MM.1S (cell line): ENCODE data around the gene SLC11A1.

Experiments used
- DNase-seq: peaks from one replicate; pipeline ENCODE4 v3.0.0-alpha.2; 2015
- H2AFZ ChIP-seq: fragments of 300-600 bp; sonication (generic); 2 replicates; pipeline ENCODE4 v1.6.0; 2016; ENCODE audit warnings: antibody characterized with exemption, low read length
- H3F3A ChIP-seq: fragments of 300-600 bp; sonication (generic); 2 replicates; pipeline ENCODE4 v1.6.1; 2016; ENCODE audit warnings: mild to moderate bottlenecking, antibody characterized with exemption, low read length, moderate library complexity, mixed read lengths; ENCODE audit not compliant: insufficient read depth
- H3K27ac ChIP-seq: fragments of 300-600 bp; sonication (generic); 2 replicates; pipeline ENCODE4 v1.5.1; 2016; ENCODE audit warnings: mild to moderate bottlenecking, low read length
- H3K27me3 ChIP-seq: fragments of 300-600 bp; sonication (generic); replicated peaks from 2 replicates; pipeline ENCODE4 v1.6.0; 2016; ENCODE audit warnings: low read length; ENCODE audit not compliant: insufficient read depth
- H3K36me3 ChIP-seq: fragments of 300-600 bp; sonication (generic); replicated peaks from 2 replicates; pipeline ENCODE4 v1.6.1; 2016; ENCODE audit warnings: mild to moderate bottlenecking, low read length, mixed read lengths; ENCODE audit not compliant: insufficient read depth
- H3K4me1 ChIP-seq: fragments of 300-600 bp; sonication (generic); 2 replicates; pipeline ENCODE4 v1.6.1; 2016; ENCODE audit warnings: low read length, mixed read lengths
- H3K4me2 ChIP-seq: fragments of 300-600 bp; sonication (generic); 2 replicates; pipeline ENCODE4 v1.6.0; 2016; ENCODE audit warnings: low read depth, low read length
- H3K4me3 ChIP-seq: fragments of 300-600 bp; sonication (generic); 2 replicates; pipeline ENCODE4 v1.5.1; 2016; ENCODE audit warnings: low read length, mixed read lengths
- H3K79me2 ChIP-seq: fragments of 300-600 bp; sonication (generic); 2 replicates; pipeline ENCODE4 v1.6.1; 2016; ENCODE audit warnings: mixed run types, low read length, mixed read lengths
- H3K9ac ChIP-seq: fragments of 300-600 bp; sonication (generic); 2 replicates; pipeline ENCODE4 v1.6.1; 2016; ENCODE audit warnings: low read length, mixed read lengths
- H3K9me2 ChIP-seq: fragments of 300-600 bp; sonication (generic); replicated peaks from 2 replicates; pipeline ENCODE4 v1.6.1; 2016; ENCODE audit warnings: mild to moderate bottlenecking, low read length, mixed read lengths; ENCODE audit not compliant: insufficient read depth
- H3K9me3 ChIP-seq: fragments of 300-600 bp; sonication (generic); replicated peaks from 2 replicates; pipeline ENCODE4 v1.6.1; 2016; ENCODE audit warnings: mild to moderate bottlenecking, low read length, mixed read lengths; ENCODE audit not compliant: insufficient read depth
- H4K20me1 ChIP-seq: fragments of 300-600 bp; sonication (generic); 2 replicates; pipeline ENCODE4 v1.6.1; 2016; ENCODE audit warnings: mild to moderate bottlenecking, low read length, moderate library complexity, mixed read lengths; ENCODE audit not compliant: insufficient read depth
- EZH2 ChIP-seq: fragments of 300-600 bp; sonication (generic); optimal IDR thresholded peaks from 2 replicates; pipeline ENCODE3; 2017; ENCODE audit warnings: low read depth, mild to moderate bottlenecking, antibody characterized with exemption, low read length, mixed read lengths
- EZH2phosphoT487 ChIP-seq: fragments of 300-600 bp; sonication (generic); IDR thresholded peaks from 2 replicates; pipeline ENCODE4 v1.6.1; 2018; ENCODE audit warnings: antibody characterized with exemption, low read length
- TF ChIP-seq, protein P1 (sequence below): fragments of 300-600 bp; sonication (generic); IDR thresholded peaks from 2 replicates; pipeline ENCODE4 v1.5.1; 2016; ENCODE audit warnings: antibody characterized with exemption, low read length, mixed read lengths

Gene SLC11A1

DNA sequence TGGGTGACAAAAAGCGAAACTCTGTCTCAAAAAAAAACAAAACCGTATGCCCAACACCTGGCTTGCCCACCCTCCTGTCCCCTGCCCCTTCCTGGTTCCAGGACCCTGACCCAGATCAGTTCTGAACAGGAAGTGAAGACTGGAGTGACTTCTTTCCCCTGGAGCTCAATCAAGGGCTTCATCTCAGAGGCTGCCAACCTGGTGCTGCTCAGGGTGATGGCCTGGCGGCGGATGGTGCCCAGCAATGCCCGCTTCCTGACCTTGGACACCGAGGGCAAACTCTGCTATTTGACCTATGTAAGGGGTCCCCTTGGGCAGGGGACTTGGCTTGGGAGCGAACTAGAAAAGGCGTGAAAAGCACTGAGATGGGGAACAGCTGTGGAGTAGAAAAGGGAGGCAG lies 19.5 kb upstream of the SLC11A1 start:
- H3K36me3 ChIP-seq = no peaks in the 10 kb centered on the region
- DNase-seq = no peak
- H3K9me2 ChIP-seq = no peaks in the 10 kb centered on the region
- no peaks in the 10 kb centered on the region for H3K79me2 ChIP-seq
- TF ChIP-seq, protein P1, sequence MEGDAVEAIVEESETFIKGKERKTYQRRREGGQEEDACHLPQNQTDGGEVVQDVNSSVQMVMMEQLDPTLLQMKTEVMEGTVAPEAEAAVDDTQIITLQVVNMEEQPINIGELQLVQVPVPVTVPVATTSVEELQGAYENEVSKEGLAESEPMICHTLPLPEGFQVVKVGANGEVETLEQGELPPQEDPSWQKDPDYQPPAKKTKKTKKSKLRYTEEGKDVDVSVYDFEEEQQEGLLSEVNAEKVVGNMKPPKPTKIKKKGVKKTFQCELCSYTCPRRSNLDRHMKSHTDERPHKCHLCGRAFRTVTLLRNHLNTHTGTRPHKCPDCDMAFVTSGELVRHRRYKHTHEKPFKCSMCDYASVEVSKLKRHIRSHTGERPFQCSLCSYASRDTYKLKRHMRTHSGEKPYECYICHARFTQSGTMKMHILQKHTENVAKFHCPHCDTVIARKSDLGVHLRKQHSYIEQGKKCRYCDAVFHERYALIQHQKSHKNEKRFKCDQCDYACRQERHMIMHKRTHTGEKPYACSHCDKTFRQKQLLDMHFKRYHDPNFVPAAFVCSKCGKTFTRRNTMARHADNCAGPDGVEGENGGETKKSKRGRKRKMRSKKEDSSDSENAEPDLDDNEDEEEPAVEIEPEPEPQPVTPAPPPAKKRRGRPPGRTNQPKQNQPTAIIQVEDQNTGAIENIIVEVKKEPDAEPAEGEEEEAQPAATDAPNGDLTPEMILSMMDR = no peak
- TF ChIP-seq EZH2 (no peak), EZH2phosphoT487 (no peak)
- H3K9me3 ChIP-seq = no peaks in the 10 kb centered on the region
- no peaks in the 10 kb centered on the region for H3K4me1 ChIP-seq
- H3K9ac ChIP-seq = no peak overlapping the region
- no peak overlapping the region for H2AFZ ChIP-seq
- H3K4me3 ChIP-seq = no peak overlapping the region
- H3K27me3 ChIP-seq = no peaks in the 10 kb centered on the region
- H4K20me1 ChIP-seq = no peaks in the 10 kb centered on the region
- no peak overlapping the region for H3K27ac ChIP-seq
- H3K4me2 ChIP-seq = no peak overlapping the region
- no peaks in the 10 kb centered on the region for H3F3A ChIP-seq

DNA sequence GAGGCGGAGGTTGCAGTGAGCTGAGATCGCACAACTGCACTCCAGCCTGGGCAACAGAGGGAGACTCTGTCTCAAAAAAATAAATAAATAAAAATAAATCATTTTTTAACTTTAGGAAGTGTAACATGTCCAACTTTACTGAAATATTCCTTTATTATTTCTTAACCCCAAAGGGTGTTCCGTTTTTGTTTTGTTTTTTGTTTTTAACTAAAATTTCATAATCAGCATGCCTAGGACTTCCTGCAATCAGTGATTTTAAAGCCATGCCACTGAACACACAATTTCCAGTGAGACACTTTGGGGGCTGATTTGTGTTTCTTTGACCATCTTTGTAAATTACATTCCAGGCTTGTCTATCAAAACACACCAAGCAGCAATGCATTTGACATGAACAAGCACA lies 18.3 kb upstream of the SLC11A1 start:
- TF ChIP-seq, protein P1 = no peak
- TF ChIP-seq EZH2phosphoT487 (no peak), EZH2 (no peak)
- H3K4me2 ChIP-seq = no peak overlapping the region
- no peak overlapping the region for H2AFZ ChIP-seq
- DNase-seq = no peak
- no peaks in the 10 kb centered on the region for H3K4me1 ChIP-seq
- no peaks in the 10 kb centered on the region for H3K36me3 ChIP-seq
- no peaks in the 10 kb centered on the region for H3K27me3 ChIP-seq
- H3K9ac ChIP-seq = no peak overlapping the region
- no peaks in the 10 kb centered on the region for H4K20me1 ChIP-seq
- no peak overlapping the region for H3K27ac ChIP-seq
- no peaks in the 10 kb centered on the region for H3K9me3 ChIP-seq
- H3K9me2 ChIP-seq = no peaks in the 10 kb centered on the region
- peaks cover 1% of the 10 kb centered on the region; the same call in 1 of the 2 replicates for H3F3A ChIP-seq
- H3K4me3 ChIP-seq = no peak overlapping the region
- H3K79me2 ChIP-seq = no peaks in the 10 kb centered on the region

DNA sequence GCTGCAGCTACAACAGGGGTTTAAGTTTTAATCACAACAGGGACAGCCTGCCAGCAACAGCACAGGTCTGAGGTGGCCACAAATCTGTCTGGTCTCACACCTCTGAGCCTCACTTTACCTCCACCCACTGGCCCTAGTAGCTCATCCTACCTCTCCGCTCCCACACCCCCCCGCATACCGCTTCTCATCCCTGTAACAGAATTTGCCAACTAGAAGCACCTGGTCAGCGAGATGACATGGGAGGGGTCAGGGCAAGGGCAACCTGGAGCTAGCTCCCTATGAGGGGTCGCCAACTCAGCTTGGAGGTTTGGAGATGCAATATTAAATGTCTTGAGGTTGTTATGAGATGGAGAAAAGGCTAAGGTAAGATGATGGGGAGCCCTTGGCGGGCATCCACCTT lies 17.9 kb upstream of the SLC11A1 start:
- no peak overlapping the region for H3K4me2 ChIP-seq
- no peak overlapping the region for H3K9ac ChIP-seq
- H3K4me1 ChIP-seq = no peaks in the 10 kb centered on the region
- H3K36me3 ChIP-seq = no peaks in the 10 kb centered on the region
- no peaks in the 10 kb centered on the region for H3K27me3 ChIP-seq
- H3K27ac ChIP-seq = no peak overlapping the region
- no peaks in the 10 kb centered on the region for H3K9me3 ChIP-seq
- no peak overlapping the region for H2AFZ ChIP-seq
- no peaks in the 10 kb centered on the region for H4K20me1 ChIP-seq
- no peak overlapping the region for H3K4me3 ChIP-seq
- no peaks in the 10 kb centered on the region for H3K9me2 ChIP-seq
- TF ChIP-seq, protein P1 = no peak
- TF ChIP-seq EZH2phosphoT487 = no peak
- TF ChIP-seq EZH2 = no peak
- peaks cover 4% of the 10 kb centered on the region; the same call in 1 of the 2 replicates for H3F3A ChIP-seq
- DNase-seq = no peak
- no peaks in the 10 kb centered on the region for H3K79me2 ChIP-seq
